ENCODE data around the gene F2R.

GRCh38 chr5:76684756-76685519 lies 31.0 kb upstream of the F2R start:
- TF ChIP-seq CTCF (IDR thresholded peaks at IDR 0.05) (no peak), POLR2A (IDR thresholded peaks at IDR 0.05) (no peak)
